ENCODE data around the gene RAI14. TPM values are rescaled to one million over a fixed set of nuclear protein-coding genes. Genes with fewer than 3 reads are reported as not detected.
"Not testable (repeated sequence)": the region's sequence is repeated elsewhere in the genome, so short reads cannot be mapped to it uniquely, and the experiment has no call there.

RAI14 gene
- total RNA-seq, 1 donor, result 0.54 TPM

- no peak for DNase-seq (ENCODE audit: low read depth in 2 of 3, low spot score in 2 of 3)
Observed at GRCh38 chr5:34758514-34758913, 102.4 kb downstream of the RAI14 start.

GRCh38 chr5:34759213-34759612 is 103.1 kb downstream of the RAI14 start:
- DNase-seq (ENCODE audit: low read depth in 2 of 3, low spot score in 2 of 3), result not testable (repeated sequence)

GRCh38 chr5:34765662-34766061 is 109.5 kb downstream of the RAI14 start:
- no peak for DNase-seq (ENCODE audit: low read depth in 2 of 3, low spot score in 2 of 3)

GRCh38 chr5:34767180-34767579 is 111.1 kb downstream of the RAI14 start:
- no peak for DNase-seq (ENCODE audit: low read depth in 2 of 3, low spot score in 2 of 3)

GRCh38 chr5:34770486-34770885 is 114.4 kb downstream of the RAI14 start:
- DNase-seq (ENCODE audit: low read depth in 2 of 3, low spot score in 2 of 3), result no peak

GRCh38 chr5:34771076-34771475 is 114.9 kb downstream of the RAI14 start:
- DNase-seq (ENCODE audit: low read depth in 2 of 3, low spot score in 2 of 3), result no peak

- DNase-seq (ENCODE audit: low read depth in 2 of 3, low spot score in 2 of 3), result no peak
Observed at GRCh38 chr5:34772267-34773098, 116.4 kb downstream of the RAI14 start.

- no peak for DNase-seq (ENCODE audit: low read depth in 2 of 3, low spot score in 2 of 3)
Observed at GRCh38 chr5:34774139-34774538, 118.0 kb downstream of the RAI14 start.

GRCh38 chr5:34774678-34775077 is 118.5 kb downstream of the RAI14 start:
- DNase-seq (ENCODE audit: low read depth in 2 of 3, low spot score in 2 of 3), result not testable (repeated sequence)

GRCh38 chr5:34775886-34776285 is 119.8 kb downstream of the RAI14 start:
- DNase-seq (ENCODE audit: low read depth in 2 of 3, low spot score in 2 of 3), result no peak

- no peak for DNase-seq (ENCODE audit: low read depth in 2 of 3, low spot score in 2 of 3)
Observed at GRCh38 chr5:34778091-34778850, 122.1 kb downstream of the RAI14 start.

GRCh38 chr5:34783892-34784291 is 127.8 kb downstream of the RAI14 start:
- DNase-seq (ENCODE audit: low read depth in 2 of 3, low spot score in 2 of 3), result not testable (repeated sequence)

- no peak for DNase-seq (ENCODE audit: low read depth in 2 of 3, low spot score in 2 of 3)
Observed at GRCh38 chr5:34787035-34787434, 130.9 kb downstream of the RAI14 start.

- DNase-seq (ENCODE audit: low read depth in 2 of 3, low spot score in 2 of 3), result peak in 1 of 3 donors; percentile 14
Observed at GRCh38 chr5:34789021-34789531, 132.9 kb downstream of the RAI14 start.

- DNase-seq (ENCODE audit: low read depth in 2 of 3, low spot score in 2 of 3), result no peak
Observed at GRCh38 chr5:34789639-34790038, 133.5 kb downstream of the RAI14 start.

GRCh38 chr5:34790069-34790468 is 133.9 kb downstream of the RAI14 start:
- DNase-seq (ENCODE audit: low read depth in 2 of 3, low spot score in 2 of 3), result no peak

- DNase-seq (ENCODE audit: low read depth in 2 of 3, low spot score in 2 of 3), result no peak
Observed at GRCh38 chr5:34791761-34792244, 135.7 kb downstream of the RAI14 start.

GRCh38 chr5:34802834-34803563 is 146.9 kb downstream of the RAI14 start:
- no peak for DNase-seq (ENCODE audit: low read depth in 2 of 3, low spot score in 2 of 3)

GRCh38 chr5:34803974-34804732 is 148.0 kb downstream of the RAI14 start:
- DNase-seq (ENCODE audit: low read depth in 2 of 3, low spot score in 2 of 3), result no peak

- DNase-seq (ENCODE audit: low read depth in 2 of 3, low spot score in 2 of 3), result no peak
Observed at GRCh38 chr5:34804913-34805312, 148.8 kb downstream of the RAI14 start.
